GM23248 (cell line): ENCODE measurements around the gene FAS. TPM values are rescaled to one million over a fixed set of nuclear protein-coding genes. Genes with fewer than 3 reads are reported as not detected.

Source experiments
- DNase-seq: peaks from one replicate; pipeline ENCODE4 v3.0.0-alpha.2; 2015
- H2AFZ ChIP-seq: fragments of 200-600 bp; sonication (generic); 2 replicates; pipeline ENCODE4 v1.6.1; 2016; ENCODE audit warnings: antibody characterized with exemption
- H3F3A ChIP-seq: fragments of 200-600 bp; sonication (generic); 2 replicates; pipeline ENCODE4 v1.6.1; 2016; ENCODE audit warnings: mild to moderate bottlenecking, antibody characterized with exemption, mixed run types; ENCODE audit not compliant: insufficient read depth
- H3K27ac ChIP-seq: fragments of 200-600 bp; sonication (generic); 2 replicates; pipeline ENCODE4 v1.5.1; 2016; ENCODE audit warnings: mild to moderate bottlenecking
- H3K27me3 ChIP-seq: fragments of 200-600 bp; sonication (generic); replicated peaks from 2 replicates; pipeline ENCODE4 v1.6.1; 2016; ENCODE audit warnings: mild to moderate bottlenecking; ENCODE audit not compliant: insufficient read depth
- H3K36me3 ChIP-seq: fragments of 200-600 bp; sonication (generic); 2 replicates; pipeline ENCODE4 v1.6.1; 2016; ENCODE audit warnings: low read depth, mild to moderate bottlenecking
- H3K4me1 ChIP-seq: fragments of 200-600 bp; sonication (generic); 2 replicates; pipeline ENCODE4 v1.6.1; 2016; ENCODE audit warnings: mild to moderate bottlenecking; ENCODE audit not compliant: insufficient read depth
- H3K4me2 ChIP-seq: fragments of 200-600 bp; sonication (generic); one replicate; pipeline ENCODE4 v1.6.1; 2016; ENCODE audit warnings: mild to moderate bottlenecking; ENCODE audit not compliant: unreplicated experiment
- H3K4me3 ChIP-seq: fragments of 200-600 bp; sonication (generic); 2 replicates; pipeline ENCODE4 v1.5.1; 2016; ENCODE audit warnings: mild to moderate bottlenecking
- H3K79me2 ChIP-seq: fragments of 200-600 bp; sonication (generic); 2 replicates; pipeline ENCODE4 v1.6.1; 2016; ENCODE audit warnings: mild to moderate bottlenecking; ENCODE audit not compliant: insufficient read depth
- H3K9ac ChIP-seq: fragments of 200-600 bp; sonication (generic); 2 replicates; pipeline ENCODE4 v1.6.1; 2016; ENCODE audit warnings: mild to moderate bottlenecking
- H3K9me2 ChIP-seq: fragments of 200-600 bp; sonication (generic); 2 replicates; pipeline ENCODE4 v1.6.1; 2016; ENCODE audit warnings: mixed run types, mild to moderate bottlenecking, moderate library complexity; ENCODE audit not compliant: insufficient read depth
- H3K9me3 ChIP-seq: fragments of 200-600 bp; sonication (generic); one replicate; pipeline ENCODE4 v1.6.1; 2017; ENCODE audit warnings: low read depth
- H4K20me1 ChIP-seq: fragments of 200-600 bp; sonication (generic); 2 replicates; pipeline ENCODE4 v1.6.0; 2016; ENCODE audit not compliant: insufficient read depth
- EZH2 ChIP-seq: fragments of 200-600 bp; sonication (generic); IDR thresholded peaks from 2 replicates; pipeline ENCODE4 v1.6.1; 2018; ENCODE audit warnings: antibody characterized with exemption, mild to moderate bottlenecking; ENCODE audit not compliant: insufficient read depth, poor library complexity, severe bottlenecking
- EZH2phosphoT487 ChIP-seq: fragments of 200-600 bp; sonication (generic); IDR thresholded peaks from 2 replicates; pipeline ENCODE4 v1.6.1; 2018; ENCODE audit warnings: antibody characterized with exemption, moderate library complexity, mild to moderate bottlenecking, low read depth; ENCODE audit not compliant: insufficient read depth
- WGBS, 2 experiments: methylation state at CpG; one replicate each; pipeline ENCODE4 v1.1.6; 2015 to 2017; ENCODE audit warnings: low lambda C conversion rate in 2 of 2, low coverage in 1 of 2; ENCODE audit errors: missing lambda C conversion rate in 2 of 2; 5-methylcytosine and 5-hydroxymethylcytosine counted together
- in situ Hi-C: fragments of 300-500 bp; cut with MboI; formaldehyde crosslinking; loops from 2 replicates; pipeline ENCODE4 v1.15.0; 2020
- polyA plus RNA-seq: library from polyadenylated mRNA; unstranded; fragments of >200 nt; fragmentation: Nextera tagmentation; extraction: Ambion mirVana; gene quantifications from 2 replicates; pipeline ENCODE4 v1.2.1, GENCODE V29; 2016
- total RNA-seq: library from RNA; depleted of rRNA; stranded (reverse); fragments of >200 nt; shearing (Covaris generic); gene quantifications from 2 replicates; pipeline ENCODE4 v1.2.3, GENCODE V29; 2014

The FAS gene
- total and polyA plus RNA-seq, 2 experiments from 2014 or later: 55.4 to 77.8 TPM

- 55 to 64% methylated on average over 1 of the region's 1 CpG for WGBS, 2 experiments
- Histone ChIP-seq H2AFZ (no peak overlapping the region), H3K4me3 (no peak overlapping the region), H3K27ac (no peak overlapping the region), H3K4me2 (no peak overlapping the region), H3K4me1 (peaks cover 25% of the 10 kb centered on the region), H3K36me3 (no peaks in the 10 kb centered on the region), H4K20me1 (no peaks in the 10 kb centered on the region), H3K9ac (no peak overlapping the region), H3K27me3 (no peaks in the 10 kb centered on the region), H3K9me2 (no peaks in the 10 kb centered on the region), H3F3A (peaks cover 24% of the 10 kb centered on the region), H3K9me3 (no peaks in the 10 kb centered on the region), H3K79me2 (no peaks in the 10 kb centered on the region)
- no peak for DNase-seq
- TF ChIP-seq EZH2: no peak
- no peak for TF ChIP-seq EZH2phosphoT487
- in situ Hi-C loops: loop anchor here (25.0 kb wide), 1 partner anchor 352 kb away; the partner anchor contains the start of genes IFIT1 and IFIT1B
Measured at GRCh38 chr10:89035461-89035860, 44.9 kb downstream of the FAS start.

- TF ChIP-seq EZH2phosphoT487 (no peak), EZH2 (no peak)
- Histone ChIP-seq H3K9me3 (no peaks in the 10 kb centered on the region), H3F3A (peaks cover 8% of the 10 kb centered on the region; the same call in 1 of the 2 replicates), H2AFZ (no peak overlapping the region), H3K4me3 (no peak overlapping the region), H3K79me2 (no peaks in the 10 kb centered on the region), H3K9ac (no peak overlapping the region), H3K36me3 (no peaks in the 10 kb centered on the region), H3K27me3 (no peaks in the 10 kb centered on the region), H4K20me1 (no peaks in the 10 kb centered on the region), H3K4me1 (peaks cover 9% of the 10 kb centered on the region), H3K4me2 (no peak overlapping the region), H3K27ac (no peak overlapping the region), H3K9me2 (no peaks in the 10 kb centered on the region)
- DNase-seq: no peak
- WGBS, 2 experiments: 94 to 96% methylated on average over 3 of the region's 3 CpGs
- in situ Hi-C loops: loop anchor here (25.0 kb wide), 1 partner anchor 350 kb away; the partner anchor contains the start of genes IFIT1 and IFIT1B
Measured at GRCh38 chr10:89037096-89037495, 46.5 kb downstream of the FAS start.

GRCh38 chr10:89042562-89042961 lies 52.0 kb downstream of the FAS start:
- Histone ChIP-seq H3K36me3 (no peaks in the 10 kb centered on the region), H3F3A (peaks cover 16% of the 10 kb centered on the region; the same call in 1 of the 2 replicates), H4K20me1 (no peaks in the 10 kb centered on the region), H3K27ac (no peak overlapping the region), H3K9me3 (no peaks in the 10 kb centered on the region), H3K4me1 (peaks cover 5% of the 10 kb centered on the region), H2AFZ (no peak overlapping the region), H3K4me2 (no peak overlapping the region), H3K79me2 (no peaks in the 10 kb centered on the region), H3K9me2 (no peaks in the 10 kb centered on the region), H3K27me3 (no peaks in the 10 kb centered on the region), H3K9ac (no peak overlapping the region), H3K4me3 (no peak overlapping the region)
- WGBS, 2 experiments: 89 to 91% methylated on average over 2 of the region's 2 CpGs
- TF ChIP-seq EZH2 (no peak), EZH2phosphoT487 (no peak)
- no peak for DNase-seq
- in situ Hi-C loops: loop anchor here (25.0 kb wide), 1 partner anchor 345 kb away; the partner anchor contains the start of genes IFIT1 and IFIT1B

- H3K4me2 ChIP-seq: no peak overlapping the region
- TF ChIP-seq EZH2phosphoT487 (no peak), EZH2 (no peak)
- in situ Hi-C loops: loop anchor here (25.0 kb wide), 1 partner anchor 344 kb away; the partner anchor contains the start of genes IFIT1 and IFIT1B
Measured at GRCh38 chr10:89043052-89043451, 52.5 kb downstream of the FAS start.

More at GRCh38 chr10:89043052-89043451, 52.5 kb downstream of the FAS start:
- no peaks in the 10 kb centered on the region for H3K27me3 ChIP-seq
- H3K9me3 ChIP-seq: no peaks in the 10 kb centered on the region
- H3K36me3 ChIP-seq: no peaks in the 10 kb centered on the region; the same call in 1 of the 2 replicates
- no peak overlapping the region for H3K27ac ChIP-seq
- H3F3A ChIP-seq: peaks cover 20% of the 10 kb centered on the region
- no peak for DNase-seq
- H3K79me2 ChIP-seq: no peaks in the 10 kb centered on the region
- WGBS, 2 experiments: 55 to 62% methylated on average over 4 of the region's 4 CpGs
- H3K9me2 ChIP-seq: no peaks in the 10 kb centered on the region
- peaks cover 10% of the 10 kb centered on the region for H3K4me1 ChIP-seq
- no peak overlapping the region for H3K9ac ChIP-seq
- H4K20me1 ChIP-seq: no peaks in the 10 kb centered on the region
- H2AFZ ChIP-seq: no peak overlapping the region
- no peak overlapping the region for H3K4me3 ChIP-seq
